K562 (cell line): ENCODE measurements around the gene ARHGAP26. TPM values are rescaled to one million over a fixed set of nuclear protein-coding genes. Genes with fewer than 3 reads are reported as not detected.

Experiments used
- ATAC-seq: fragments of 200-7000 bp; cut with Tn5 transposase; 3 replicates; pipeline ENCODE4 v1.9.1; 2020; ENCODE audit warnings: moderate library complexity
- BruUV-seq: library from RNA; stranded (reverse); fragments of 400-500 nt; replicated peaks from 2 replicates; lab custom pipeline; 2021; lab: Mats Ljungman, UMichigan
- CTCF ChIA-PET: fragments of 300-600 bp; formaldehyde crosslinking; extraction: SDS; loops from one replicate; lab custom pipeline; 2021; ENCODE audit warnings: low intra/inter-chr PET ratio; lab: Yijun Ruan, JAX
- POLR2A ChIA-PET: fragments of 300-600, 350-650 bp; sonication (Branson Sonifier 250); formaldehyde crosslinking; extraction: SDS; loops from one replicate; lab custom pipeline; 2021; ENCODE audit warnings: antibody characterized with exemption, inconsistent platforms; lab: Yijun Ruan, JAX
- DNase-seq, 4 experiments: peaks; one replicate each; pipeline versions ENCODE4 v3.0.0 to v3.0.0-alpha.2; 2011 to 2018; ENCODE audit warnings: low spot score in 3 of 4, mixed read lengths in 3 of 4; ENCODE audit errors: extremely low read depth in 1 of 4
- FAIRE-seq: peaks from 2 replicates; lab custom pipeline; 2011; peaks lifted over from hg19 to GRCh38; lab: Jason Lieb, UNC
- H2AFZ ChIP-seq: 2 replicates; pipeline ENCODE4 v1.6.0; 2011; ENCODE audit warnings: low read depth, low read length, control low read depth, inconsistent platforms
- H3K27ac ChIP-seq: fragments of 200-600 bp; 3 replicates; pipeline ENCODE4 v1.8.0; 2011; ENCODE audit warnings: low read depth, mild to moderate bottlenecking, control low read depth, inconsistent platforms, low read length, moderate library complexity, mixed read lengths; ENCODE audit errors: extremely low read depth
- H3K27me3 ChIP-seq, 2 experiments: fragments of 300-600 bp in 1 of 2; 2 replicates in 1 of 2; 3 replicates in 1 of 2; pipeline versions ENCODE4 v1.6.0 to v1.8.0; 2011; ENCODE audit warnings: inconsistent platforms in 2 of 2, low read length in 2 of 2, mild to moderate bottlenecking in 1 of 2, mixed read lengths in 1 of 2, moderate library complexity in 1 of 2; ENCODE audit not compliant: control insufficient read depth in 2 of 2, insufficient read depth in 2 of 2
- H3K36me3 ChIP-seq: fragments of 300-600 bp; 3 replicates; pipeline ENCODE4 v1.8.0; 2011; ENCODE audit warnings: mild to moderate bottlenecking, low read length, inconsistent platforms; ENCODE audit not compliant: control insufficient read depth, insufficient read depth
- H3K4me1 ChIP-seq, 2 experiments: fragments of 200-600 bp in 1 of 2; replicated peaks in 1 of 2; 2 replicates in 1 of 2; 3 replicates in 1 of 2; pipeline versions ENCODE4 v1.5.1 to v1.8.0; 2011; ENCODE audit warnings: inconsistent platforms in 2 of 2, low read length in 2 of 2, mild to moderate bottlenecking in 1 of 2, mixed read lengths in 1 of 2, moderate library complexity in 1 of 2; ENCODE audit not compliant: control insufficient read depth in 2 of 2, insufficient read depth in 2 of 2
- H3K4me2 ChIP-seq: 2 replicates; pipeline ENCODE4 v1.6.1; 2011; ENCODE audit warnings: low read length, control low read depth, inconsistent platforms, mixed read lengths; ENCODE audit not compliant: insufficient read depth
- H3K4me3 ChIP-seq: fragments of 200-600 bp; sonication (generic), shearing (Covaris generic); 2 replicates; pipeline ENCODE4 v1.5.1; 2016; ENCODE audit warnings: control low read depth, inconsistent platforms
- H3K79me2 ChIP-seq: fragments of 200-600 bp; 3 replicates; pipeline ENCODE4 v1.8.0; 2011; ENCODE audit warnings: low read length, inconsistent platforms; ENCODE audit not compliant: control insufficient read depth, insufficient read depth
- H3K9ac ChIP-seq, 2 experiments: 2 replicates each; pipeline versions ENCODE4 v1.6.0 to v1.6.1; 2011; ENCODE audit warnings: low read depth in 2 of 2, low read length in 2 of 2, control low read depth in 1 of 2, inconsistent platforms in 1 of 2, mild to moderate bottlenecking in 1 of 2, mixed read lengths in 1 of 2; ENCODE audit not compliant: insufficient read depth in 1 of 2
- H3K9me1 ChIP-seq: one replicate; pipeline ENCODE4 v1.6.0; 2011; ENCODE audit warnings: inconsistent platforms, mild to moderate bottlenecking, low read length, moderate library complexity; ENCODE audit not compliant: control insufficient read depth, insufficient read depth
- H3K9me3 ChIP-seq: replicated peaks from 2 replicates; pipeline ENCODE4 v1.5.1; 2011; ENCODE audit warnings: low read depth, low read length, inconsistent platforms; ENCODE audit not compliant: control insufficient read depth, insufficient read depth
- H4K20me1 ChIP-seq: replicated peaks from 2 replicates; pipeline ENCODE4 v1.6.1; 2011; ENCODE audit warnings: low read length, inconsistent platforms, mixed read lengths; ENCODE audit not compliant: control insufficient read depth, insufficient read depth
- FIP1L1 ChIP-seq: fragments of 200-400 bp; formaldehyde crosslinking; IDR thresholded peaks from 2 replicates; pipeline ENCODE4 v1.6.1; 2018; ENCODE audit warnings: mild to moderate bottlenecking, low read depth, low read length; ENCODE audit not compliant: poor library complexity, severe bottlenecking
- HNRNPH1 ChIP-seq: fragments of 200-400 bp; formaldehyde crosslinking; optimal IDR thresholded peaks from 2 replicates; pipeline ENCODE3; 2017; ENCODE audit warnings: low read depth, mild to moderate bottlenecking, low read length, moderate library complexity
- KDM4B ChIP-seq, 2 experiments: fragments of 450-650 bp in 1 of 2; sonication (generic) in 1 of 2; IDR thresholded peaks; 2 replicates each; pipeline ENCODE4 v1.6.1; 2016 to 2017; ENCODE audit warnings: borderline replicate concordance in 2 of 2, antibody characterized with exemption in 1 of 2, low read depth in 1 of 2, mild to moderate bottlenecking in 1 of 2
- KLF16 ChIP-seq: IDR thresholded peaks from 2 replicates; pipeline ENCODE4 v1.6.1; 2016; ENCODE audit warnings: antibody characterized with exemption
- POLR2AphosphoS5 ChIP-seq: IDR thresholded peaks from 2 replicates; pipeline ENCODE4 v1.6.1; 2011; ENCODE audit warnings: mild to moderate bottlenecking, low read depth, low read length, moderate library complexity; ENCODE audit not compliant: control insufficient read depth, insufficient read depth
- ZBTB1 ChIP-seq: sonication (generic); formaldehyde crosslinking; IDR thresholded peaks from 2 replicates; pipeline ENCODE4 v1.8.1; 2023; ENCODE audit warnings: missing genetic modification reagents, low read depth, mild to moderate bottlenecking, borderline replicate concordance
- ZNF347 ChIP-seq: fragments of 450-650 bp; formaldehyde crosslinking; IDR thresholded peaks from 2 replicates; pipeline ENCODE4 v1.4.0; 2020; ENCODE audit warnings: low read depth, mild to moderate bottlenecking, moderate library complexity
- WGBS: fragments of 100-300 bp; shearing (Covaris generic); methylation state at CpG from one replicate; pipeline ENCODE4 v1.1.6; 2016; ENCODE audit warnings: low coverage, mixed read lengths; ENCODE audit not compliant: insufficient coverage; ENCODE audit errors: missing lambda C conversion rate; 5-methylcytosine and 5-hydroxymethylcytosine counted together
- in situ Hi-C: fragments of 300-500 bp; cut with MboI; formaldehyde crosslinking; loops from 4 replicates; pipeline ENCODE4 v1.15.0; 2018; ENCODE audit warnings: inconsistent platforms, mixed read lengths
- intact Hi-C: fragments of 100-400 bp; cut with micrococcal nuclease; formaldehyde crosslinking; loops from 2 replicates; pipeline ENCODE4 v1.14.2; 2022
- polyA plus RNA-seq, 8 experiments: library from polyadenylated mRNA; depleted of rRNA in 4 of 8; stranded (reverse) in 5 of 8; unstranded in 3 of 8; fragments of >200 nt; fragmentation: Nextera tagmentation in 2 of 8; fragmentation: Illumina TruSeq in 1 of 8; extraction: Ambion mirVana in 2 of 8; extraction: Trizol in 1 of 8; gene quantifications; 2 replicates each; pipeline versions ENCODE4 v1.2.1 to v1.2.3, GENCODE V29; 2011 to 2014; ENCODE audit warnings: inconsistent platforms in 1 of 8, missing spikeins in 1 of 8
- total RNA-seq, 7 experiments: library from RNA; depleted of rRNA in 6 of 7; stranded (reverse); fragments of >200 nt in 6 of 7; fragmentation: Illumina TruSeq in 2 of 7; extraction: Trizol in 2 of 7; gene quantifications; 2 replicates each; pipeline versions ENCODE4 v1.2.1 to v1.2.3, GENCODE V29; 2011 to 2021; ENCODE audit warnings: low replicate concordance in 1 of 7
- TF ChIP-seq, protein P1 (sequence below): fragments of 250-450 bp; sonication (Bioruptor Pico); IDR thresholded peaks from 2 replicates; pipeline ENCODE4 v1.8.0; 2022; ENCODE audit warnings: moderate library complexity, mild to moderate bottlenecking, inconsistent platforms

The ARHGAP26 gene
- total and polyA plus RNA-seq, 9 of the 15 experiments (the other 6 are each of a cell fraction or from before 2014, with no cell fraction given), result 0.13 to 1.1 (median 0.55) TPM

DNA sequence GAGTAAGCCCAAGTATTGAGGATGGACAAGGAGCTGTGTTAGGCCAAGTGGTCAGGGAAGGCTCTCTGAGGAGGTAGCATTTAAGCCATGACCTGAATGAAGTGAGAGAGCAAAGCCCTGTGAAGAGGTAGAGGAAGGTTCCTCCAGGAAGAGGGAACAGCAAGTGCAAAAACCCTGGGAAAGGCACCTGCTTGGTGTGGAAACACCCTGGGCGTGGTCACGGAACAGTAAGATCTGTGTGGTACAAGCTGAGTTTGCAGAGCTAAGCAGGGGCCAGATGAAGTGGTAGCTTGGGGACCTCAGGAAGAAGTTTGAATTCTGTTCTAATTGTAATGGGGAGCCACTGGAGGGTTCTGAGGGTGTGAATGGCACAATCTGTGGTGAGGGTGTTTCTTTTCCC is 310.2 kb downstream of the ARHGAP26 start:
- FAIRE-seq (no peak), ATAC-seq (no peak), DNase-seq (no peak)
- intact Hi-C loops (no loop called here), in situ Hi-C loops (no loop called here)
- Histone ChIP-seq H3K27me3 (peaks cover 16 to 26% of the 10 kb centered on the region in 2 experiments; a peak in 4 of 5 replicates), H3K4me3 (no peak overlapping the region), H2AFZ (no peak overlapping the region), H3K4me2 (no peak overlapping the region), H3K27ac (no peak overlapping the region), H3K4me1 (no peaks in the 10 kb centered on the region), H3K79me2 (no peaks in the 10 kb centered on the region), H3K9me3 (no peaks in the 10 kb centered on the region), H4K20me1 (no peaks in the 10 kb centered on the region), H3K9ac (no peak overlapping the region), H3K9me1 (no peaks in the 10 kb centered on the region), H3K36me3 (no peaks in the 10 kb centered on the region)
- BruUV-seq, result no TSS peak
- CTCF ChIA-PET, result no interaction called here
- WGBS, result 35% methylated on average over 2 of the region's 2 CpGs
- POLR2A ChIA-PET, result no interaction called here
- TF ChIP-seq FIP1L1 (no peak), HNRNPH1 (no peak), ZNF347 (CRISPR knock-in tag) (no peak)

DNA sequence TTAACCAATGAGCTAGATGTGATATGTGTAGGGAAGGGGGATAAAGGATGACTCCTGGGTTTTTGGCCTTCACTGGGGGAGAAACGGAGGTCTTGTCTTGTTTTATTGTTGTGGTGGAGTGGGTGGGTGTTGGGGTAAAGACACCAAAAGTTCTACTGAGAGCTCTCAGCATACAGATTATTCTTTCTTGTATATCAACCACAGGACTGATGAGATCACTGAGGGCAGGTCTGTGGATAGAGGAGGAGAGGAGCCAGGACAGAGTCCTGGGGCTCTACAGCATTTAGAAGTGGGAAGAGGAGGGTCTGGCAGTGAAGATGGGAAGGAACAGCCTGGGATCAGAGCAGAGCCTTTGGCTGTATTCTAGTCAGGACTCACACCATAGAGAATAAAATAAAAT is 310.8 kb downstream of the ARHGAP26 start:
- H3K4me1 ChIP-seq, result no peaks in the 10 kb centered on the region
- no peaks in the 10 kb centered on the region for H3K79me2 ChIP-seq
- H3K4me3 ChIP-seq, result no peak overlapping the region
- CTCF ChIA-PET, result no interaction called here
- no peak overlapping the region for H3K9ac ChIP-seq
- BruUV-seq, result no TSS peak
- H4K20me1 ChIP-seq, result no peaks in the 10 kb centered on the region
- no peaks in the 10 kb centered on the region for H3K9me1 ChIP-seq
- in situ Hi-C loops, result no loop called here
- no peak for FAIRE-seq
- no peak overlapping the region for H2AFZ ChIP-seq
- intact Hi-C loops, result no loop called here
- no peak overlapping the region for H3K4me2 ChIP-seq
- no peak for DNase-seq
- no peaks in the 10 kb centered on the region for H3K9me3 ChIP-seq
- peaks cover 17 to 26% of the 10 kb centered on the region in 2 experiments; a peak in 4 of 5 replicates for H3K27me3 ChIP-seq
- H3K27ac ChIP-seq, result no peak overlapping the region
- 6% methylated on average over 1 of the region's 1 CpG for WGBS
- no peak for ATAC-seq
- no peaks in the 10 kb centered on the region for H3K36me3 ChIP-seq
- POLR2A ChIA-PET, result no interaction called here
- TF ChIP-seq, protein P1, sequence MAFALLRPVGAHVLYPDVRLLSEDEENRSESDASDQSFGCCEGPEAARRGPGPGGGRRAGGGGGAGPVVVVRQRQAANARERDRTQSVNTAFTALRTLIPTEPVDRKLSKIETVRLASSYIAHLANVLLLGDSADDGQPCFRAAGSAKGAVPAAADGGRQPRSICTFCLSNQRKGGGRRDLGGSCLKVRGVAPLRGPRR (CRISPR knock-in tag), result no peak
- TF ChIP-seq ZBTB1 (CRISPR knock-in tag) (no peak), KDM4B (IDR thresholded peaks at IDR 0.05; ENCODE audit: borderline replicate concordance in 2 of 2, low read depth in 1 of 2) (no peak), KLF16 (no peak), POLR2AphosphoS5 (no peak)
